Hematopoietic multipotent progenitor cell treated with erythropoietin and hydrocortisone succinate and interleukin-3 and kit ligand, for 17 days (in vitro differentiated cells): ENCODE measurements around the gene ENO2.

Source experiments
- DNase-seq: peaks from one replicate; pipeline ENCODE4 v3.0.0-alpha.2; 2015; ENCODE audit warnings: low spot score

ENO2 gene

DNA sequence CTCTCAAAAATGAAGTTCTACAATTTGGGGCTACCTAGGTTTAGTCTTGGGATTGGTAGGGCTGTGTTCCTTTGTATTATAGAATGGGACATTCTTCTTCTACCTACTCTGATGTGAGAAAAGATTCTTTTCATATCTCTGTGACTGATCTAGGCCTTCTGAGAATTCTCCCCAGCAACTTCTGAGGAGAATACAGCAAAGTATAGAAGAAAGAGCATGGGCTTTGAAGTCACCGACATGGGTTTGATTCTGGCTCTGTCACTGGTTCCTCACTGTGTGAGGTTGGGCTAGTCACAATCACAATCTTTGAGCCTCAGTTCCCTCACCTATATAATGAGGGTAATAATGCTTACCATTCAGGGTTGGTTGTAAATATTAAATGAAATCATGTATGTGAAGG lies 18.4 kb downstream of the ENO2 start:
- no peak for DNase-seq

DNA sequence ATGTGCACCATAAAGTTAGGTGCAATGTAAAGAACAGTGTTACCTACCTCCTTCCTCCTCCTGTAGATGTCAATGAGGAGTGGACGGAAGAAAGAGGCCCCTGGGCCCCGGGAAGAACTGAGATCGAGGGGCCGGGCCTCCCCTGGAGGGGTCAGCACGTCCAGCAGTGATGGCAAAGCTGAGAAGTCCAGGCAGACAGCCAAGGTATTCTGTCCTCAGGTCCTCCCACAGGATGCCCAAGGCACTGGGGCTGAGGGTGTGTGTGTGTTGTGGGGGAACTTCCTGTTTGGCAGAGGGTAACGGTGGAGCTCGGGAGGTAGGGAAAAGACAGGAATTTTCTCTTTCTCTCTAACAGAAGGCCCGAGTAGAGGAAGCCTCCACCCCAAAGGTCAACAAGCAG lies 19.7 kb downstream of the ENO2 start:
- DNase-seq: no peak

DNA sequence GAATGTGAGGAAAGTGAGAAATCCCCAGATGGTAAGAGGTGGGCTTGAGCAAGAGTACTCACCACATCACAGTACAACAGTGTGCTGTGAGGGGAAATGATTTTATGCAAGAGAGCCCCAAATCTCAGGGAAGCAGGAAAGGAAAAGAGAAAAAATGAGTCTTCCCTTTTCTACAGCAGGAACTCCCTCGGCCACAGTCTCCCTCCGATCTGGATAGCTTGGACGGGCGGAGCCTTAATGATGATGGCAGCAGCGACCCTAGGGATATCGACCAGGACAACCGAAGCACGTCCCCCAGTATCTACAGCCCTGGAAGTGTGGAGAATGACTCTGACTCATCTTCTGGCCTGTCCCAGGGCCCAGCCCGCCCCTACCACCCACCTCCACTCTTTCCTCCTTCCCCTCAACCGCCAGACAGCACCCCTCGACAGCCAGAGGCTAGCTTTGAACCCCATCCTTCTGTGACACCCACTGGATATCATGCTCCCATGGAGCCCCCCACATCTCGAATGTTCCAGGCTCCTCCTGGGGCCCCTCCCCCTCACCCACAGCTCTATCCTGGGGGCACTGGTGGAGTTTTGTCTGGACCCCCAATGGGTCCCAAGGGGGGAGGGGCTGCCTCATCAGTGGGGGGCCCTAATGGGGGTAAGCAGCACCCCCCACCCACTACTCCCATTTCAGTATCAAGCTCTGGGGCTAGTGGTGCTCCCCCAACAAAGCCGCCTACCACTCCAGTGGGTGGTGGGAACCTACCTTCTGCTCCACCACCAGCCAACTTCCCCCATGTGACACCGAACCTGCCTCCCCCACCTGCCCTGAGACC lies 21.2 kb downstream of the ENO2 start:
- no peak for DNase-seq

DNA sequence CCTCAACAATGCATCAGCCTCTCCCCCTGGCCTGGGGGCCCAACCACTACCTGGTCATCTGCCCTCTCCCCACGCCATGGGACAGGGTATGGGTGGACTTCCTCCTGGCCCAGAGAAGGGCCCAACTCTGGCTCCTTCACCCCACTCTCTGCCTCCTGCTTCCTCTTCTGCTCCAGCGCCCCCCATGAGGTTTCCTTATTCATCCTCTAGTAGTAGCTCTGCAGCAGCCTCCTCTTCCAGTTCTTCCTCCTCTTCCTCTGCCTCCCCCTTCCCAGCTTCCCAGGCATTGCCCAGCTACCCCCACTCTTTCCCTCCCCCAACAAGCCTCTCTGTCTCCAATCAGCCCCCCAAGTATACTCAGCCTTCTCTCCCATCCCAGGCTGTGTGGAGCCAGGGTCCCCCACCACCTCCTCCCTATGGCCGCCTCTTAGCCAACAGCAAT lies 21.8 kb downstream of the ENO2 start:
- DNase-seq: no peak

DNA sequence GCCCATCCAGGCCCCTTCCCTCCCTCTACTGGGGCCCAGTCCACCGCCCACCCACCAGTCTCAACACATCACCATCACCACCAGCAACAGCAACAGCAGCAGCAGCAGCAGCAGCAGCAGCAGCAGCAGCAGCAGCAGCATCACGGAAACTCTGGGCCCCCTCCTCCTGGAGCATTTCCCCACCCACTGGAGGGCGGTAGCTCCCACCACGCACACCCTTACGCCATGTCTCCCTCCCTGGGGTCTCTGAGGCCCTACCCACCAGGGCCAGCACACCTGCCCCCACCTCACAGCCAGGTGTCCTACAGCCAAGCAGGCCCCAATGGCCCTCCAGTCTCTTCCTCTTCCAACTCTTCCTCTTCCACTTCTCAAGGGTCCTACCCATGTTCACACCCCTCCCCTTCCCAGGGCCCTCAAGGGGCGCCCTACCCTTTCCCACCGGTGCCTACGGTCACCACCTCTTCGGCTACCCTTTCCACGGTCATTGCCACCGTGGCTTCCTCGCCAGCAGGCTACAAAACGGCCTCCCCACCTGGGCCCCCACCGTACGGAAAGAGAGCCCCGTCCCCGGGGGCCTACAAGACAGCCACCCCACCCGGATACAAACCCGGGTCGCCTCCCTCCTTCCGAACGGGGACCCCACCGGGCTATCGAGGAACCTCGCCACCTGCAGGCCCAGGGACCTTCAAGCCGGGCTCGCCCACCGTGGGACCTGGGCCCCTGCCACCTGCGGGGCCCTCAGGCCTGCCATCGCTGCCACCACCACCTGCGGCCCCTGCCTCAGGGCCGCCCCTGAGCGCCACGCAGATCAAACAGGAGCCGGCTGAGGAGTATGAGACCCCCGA lies 22.5 kb downstream of the ENO2 start:
- DNase-seq: no peak

DNA sequence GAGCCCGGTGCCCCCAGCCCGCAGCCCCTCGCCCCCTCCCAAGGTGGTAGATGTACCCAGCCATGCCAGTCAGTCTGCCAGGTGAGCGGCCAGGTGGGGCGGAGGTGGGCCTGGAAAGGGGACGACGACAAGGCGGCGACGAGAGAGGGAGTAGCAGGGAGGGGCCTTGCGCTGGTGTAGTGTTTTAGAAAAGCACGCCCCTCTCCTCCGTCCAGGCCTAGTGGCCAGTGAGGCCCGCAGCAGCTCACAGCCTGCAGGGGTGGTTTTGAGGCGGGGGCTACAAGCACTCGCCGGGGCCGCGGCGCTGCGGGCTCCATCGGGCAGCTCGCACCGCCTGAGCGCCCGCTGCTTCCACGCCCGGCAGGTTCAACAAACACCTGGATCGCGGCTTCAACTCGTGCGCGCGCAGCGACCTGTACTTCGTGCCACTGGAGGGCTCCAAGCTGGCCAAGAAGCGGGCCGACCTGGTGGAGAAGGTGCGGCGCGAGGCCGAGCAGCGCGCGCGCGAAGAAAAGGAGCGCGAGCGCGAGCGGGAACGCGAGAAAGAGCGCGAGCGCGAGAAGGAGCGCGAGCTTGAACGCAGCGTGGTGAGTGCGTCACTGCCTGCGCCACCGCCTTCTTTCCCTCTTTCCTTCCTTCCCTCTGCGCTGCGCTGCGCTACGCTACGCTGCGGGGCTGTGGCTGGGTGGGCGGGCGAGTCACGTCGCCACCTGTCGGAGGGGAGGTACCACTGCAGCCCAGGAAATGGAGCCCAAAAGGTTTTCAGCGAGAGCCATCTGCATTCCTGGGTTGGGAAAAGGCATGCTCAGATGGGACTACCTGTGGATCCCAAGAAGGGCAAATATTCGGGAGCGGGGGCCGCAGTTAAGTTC lies 23.3 kb downstream of the ENO2 start:
- peak; percentile 95 for DNase-seq

DNA sequence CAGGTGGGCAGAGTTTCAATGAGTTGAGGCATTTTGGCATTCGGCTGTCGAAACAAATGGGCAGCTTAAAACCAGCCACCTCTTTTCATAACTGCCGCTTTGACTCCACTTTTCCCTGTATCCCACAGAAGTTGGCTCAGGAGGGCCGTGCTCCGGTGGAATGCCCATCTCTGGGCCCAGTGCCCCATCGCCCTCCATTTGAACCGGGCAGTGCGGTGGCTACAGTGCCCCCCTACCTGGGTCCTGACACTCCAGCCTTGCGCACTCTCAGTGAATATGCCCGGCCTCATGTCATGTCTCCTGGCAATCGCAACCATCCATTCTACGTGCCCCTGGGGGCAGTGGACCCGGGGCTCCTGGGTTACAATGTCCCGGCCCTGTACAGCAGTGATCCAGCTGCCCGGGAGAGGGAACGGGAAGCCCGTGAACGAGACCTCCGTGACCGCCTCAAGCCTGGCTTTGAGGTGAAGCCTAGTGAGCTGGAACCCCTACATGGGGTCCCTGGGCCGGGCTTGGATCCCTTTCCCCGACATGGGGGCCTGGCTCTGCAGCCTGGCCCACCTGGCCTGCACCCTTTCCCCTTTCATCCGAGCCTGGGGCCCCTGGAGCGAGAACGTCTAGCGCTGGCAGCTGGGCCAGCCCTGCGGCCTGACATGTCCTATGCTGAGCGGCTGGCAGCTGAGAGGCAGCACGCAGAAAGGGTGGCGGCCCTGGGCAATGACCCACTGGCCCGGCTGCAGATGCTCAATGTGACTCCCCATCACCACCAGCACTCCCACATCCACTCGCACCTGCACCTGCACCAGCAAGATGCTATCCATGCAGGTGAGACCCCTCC lies 24.2 kb downstream of the ENO2 start:
- no peak for DNase-seq

DNA sequence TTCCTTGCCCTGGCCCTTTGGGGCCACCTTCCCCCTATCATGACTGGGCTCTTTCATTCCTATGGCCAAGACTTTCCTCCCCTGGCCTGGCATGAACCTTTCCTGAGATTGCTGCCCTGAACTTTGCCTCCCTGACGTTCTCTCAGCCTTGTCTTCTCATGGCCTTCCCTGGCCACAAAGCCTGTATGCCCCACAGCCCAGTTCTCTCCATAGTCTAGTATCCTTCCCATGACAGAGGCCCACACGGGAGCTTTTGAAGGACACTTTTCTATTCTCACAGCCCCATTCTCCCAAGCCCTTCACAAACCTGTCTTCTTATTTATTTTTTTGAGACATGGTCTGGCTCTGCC lies 24.8 kb downstream of the ENO2 start:
- no peak for DNase-seq

DNA sequence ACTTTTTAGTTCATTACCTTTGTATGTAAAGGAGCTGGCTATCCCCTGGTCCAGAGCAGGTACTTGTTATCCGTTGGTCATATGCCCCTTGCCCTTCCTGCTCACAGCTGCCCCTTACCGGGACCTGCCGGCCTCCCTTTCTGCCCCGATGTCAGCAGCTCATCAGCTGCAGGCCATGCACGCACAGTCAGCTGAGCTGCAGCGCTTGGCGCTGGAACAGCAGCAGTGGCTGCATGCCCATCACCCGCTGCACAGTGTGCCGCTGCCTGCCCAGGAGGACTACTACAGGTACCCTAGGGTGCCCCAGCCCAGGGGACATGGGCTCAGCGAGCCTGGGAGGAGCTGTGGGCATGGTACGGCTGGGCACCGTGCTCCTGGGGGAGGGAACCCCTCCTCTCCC lies 26.9 kb downstream of the ENO2 start:
- DNase-seq: no peak

DNA sequence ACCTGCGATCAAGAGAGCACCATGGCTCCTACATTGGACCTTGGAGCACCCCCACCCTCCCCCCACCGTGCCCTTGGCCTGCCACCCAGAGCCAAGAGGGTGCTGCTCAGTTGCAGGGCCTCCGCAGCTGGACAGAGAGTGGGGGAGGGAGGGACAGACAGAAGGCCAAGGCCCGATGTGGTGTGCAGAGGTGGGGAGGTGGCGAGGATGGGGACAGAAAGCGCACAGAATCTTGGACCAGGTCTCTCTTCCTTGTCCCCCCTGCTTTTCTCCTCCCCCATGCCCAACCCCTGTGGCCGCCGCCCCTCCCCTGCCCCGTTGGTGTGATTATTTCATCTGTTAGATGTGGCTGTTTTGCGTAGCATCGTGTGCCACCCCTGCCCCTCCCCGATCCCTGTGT lies 27.4 kb downstream of the ENO2 start:
- no peak for DNase-seq

DNA sequence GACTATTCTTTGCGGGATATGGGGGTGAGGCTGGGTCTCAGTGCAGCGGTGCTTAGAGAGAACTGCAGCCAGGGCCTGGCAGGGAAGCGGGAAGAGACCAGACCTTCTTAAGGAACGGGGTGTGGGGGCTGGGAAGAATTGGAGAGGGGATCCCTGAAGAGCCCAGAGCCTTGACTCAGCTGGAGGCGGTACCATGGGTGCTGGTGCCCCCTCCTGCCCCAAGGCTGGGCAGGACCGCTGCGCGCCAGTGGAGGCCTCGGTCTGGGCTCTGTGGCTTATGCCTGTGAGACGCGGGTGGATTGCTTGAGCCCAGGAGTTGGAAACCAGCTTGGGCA lies 27.9 kb downstream of the ENO2 start:
- DNase-seq: no peak

DNA sequence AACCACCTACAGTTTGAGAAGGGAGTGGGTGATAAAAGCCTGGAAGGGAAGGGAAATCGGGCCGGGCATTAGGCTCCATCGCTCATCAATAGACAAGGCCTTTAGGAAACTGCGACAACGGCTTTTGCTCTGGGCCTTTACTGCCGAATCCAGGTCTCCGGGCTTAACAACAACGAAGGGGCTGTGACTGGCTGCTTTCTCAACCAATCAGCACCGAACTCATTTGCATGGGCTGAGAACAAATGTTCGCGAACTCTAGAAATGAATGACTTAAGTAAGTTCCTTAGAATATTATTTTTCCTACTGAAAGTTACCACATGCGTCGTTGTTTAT lies 29.0 kb downstream of the ENO2 start:
- DNase-seq: peak; percentile 92

DNA sequence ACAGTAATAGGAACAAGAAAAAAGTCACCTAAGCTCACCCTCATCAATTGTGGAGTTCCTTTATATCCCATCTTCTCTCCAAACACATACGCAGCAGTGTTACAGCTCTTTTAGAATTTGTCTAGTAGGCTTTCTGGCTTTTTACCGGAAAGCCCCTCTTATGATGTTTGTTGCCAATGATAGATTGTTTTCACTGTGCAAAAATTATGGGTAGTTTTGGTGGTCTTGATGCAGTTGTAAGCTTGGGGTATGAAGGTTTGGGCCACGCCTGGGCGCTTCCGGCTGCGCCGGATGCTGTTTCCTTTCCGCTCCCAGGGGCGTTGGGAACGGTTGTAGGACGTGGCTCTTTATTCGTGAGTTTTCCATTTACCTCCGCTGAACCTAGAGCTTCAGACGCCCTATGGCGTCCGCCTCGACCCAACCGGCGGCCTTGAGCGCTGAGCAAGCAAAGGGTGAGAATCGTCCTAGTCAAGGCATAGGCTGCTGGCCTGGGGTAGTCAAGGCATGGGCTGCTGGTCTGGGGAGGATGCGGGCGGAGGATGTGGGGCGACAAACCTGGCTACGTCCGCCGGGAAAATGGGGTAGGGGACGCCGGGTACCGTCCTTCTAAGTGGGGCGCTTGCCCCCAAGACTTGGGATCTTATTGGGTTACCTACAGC lies 29.5 kb downstream of the ENO2 start, which contains the start of the genes C12orf57 and RNU7-1:
Gene C12orf57 (plus strand): TSS at position 301 of the 659 bp plus-strand sequence. CDS start 100 bp downstream, at position 401.
Gene RNU7-1 (plus strand): TSS at position 95 of the 659 bp plus-strand sequence.
- DNase-seq: no peak

DNA sequence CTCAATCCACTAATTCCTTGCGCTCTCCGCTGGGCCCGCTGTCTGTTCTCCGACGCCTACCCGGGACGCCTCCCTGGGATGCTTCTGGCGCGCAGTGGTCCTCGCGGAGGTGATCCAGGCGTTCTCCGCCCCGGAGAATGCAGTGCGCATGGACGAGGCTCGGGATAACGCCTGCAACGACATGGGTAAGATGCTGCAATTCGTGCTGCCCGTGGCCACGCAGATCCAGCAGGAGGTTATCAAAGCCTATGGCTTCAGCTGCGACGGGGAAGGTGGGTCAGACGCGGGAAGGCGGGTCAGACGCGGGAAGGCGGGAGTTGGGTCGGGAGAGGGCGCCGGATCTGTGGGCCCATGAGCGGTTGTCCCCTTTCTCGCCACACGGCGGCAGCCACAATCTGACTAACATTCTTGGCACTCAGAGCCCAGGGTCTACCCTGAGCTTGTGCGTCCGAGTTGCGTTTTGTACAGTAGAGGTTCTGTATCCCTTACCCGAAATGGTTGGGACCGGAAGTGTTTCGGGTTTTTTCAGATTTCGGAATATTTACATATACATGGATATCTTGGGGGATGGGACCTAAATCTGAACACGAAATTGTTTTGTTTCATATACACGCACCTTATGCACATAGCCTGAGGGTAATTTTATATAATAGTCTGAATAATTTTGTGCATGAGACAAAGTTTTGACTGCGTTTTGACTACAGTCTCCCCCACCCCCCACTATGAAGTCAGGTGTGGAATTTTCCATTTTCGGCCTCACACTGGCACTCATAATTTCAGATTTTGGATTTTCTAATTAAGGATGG lies 30.2 kb downstream of the ENO2 start:
- peak; percentile 87 for DNase-seq

DNA sequence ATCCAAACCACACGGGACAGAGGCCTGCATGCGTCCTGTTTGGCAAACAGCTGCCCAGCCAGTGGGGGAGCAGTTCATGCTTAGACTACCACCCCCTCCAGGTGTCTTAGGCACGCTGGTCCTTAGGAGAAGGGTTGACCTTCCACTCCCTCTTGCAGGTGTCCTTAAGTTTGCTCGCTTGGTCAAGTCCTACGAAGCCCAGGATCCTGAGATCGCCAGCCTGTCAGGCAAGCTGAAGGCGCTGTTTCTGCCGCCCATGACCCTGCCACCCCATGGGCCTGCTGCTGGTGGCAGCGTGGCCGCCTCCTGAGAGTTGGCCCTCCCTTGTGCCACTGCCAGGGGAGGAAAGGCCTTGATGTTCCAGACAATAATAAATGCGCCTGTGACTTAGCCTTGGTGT lies 31.2 kb downstream of the ENO2 start:
- no peak for DNase-seq

DNA sequence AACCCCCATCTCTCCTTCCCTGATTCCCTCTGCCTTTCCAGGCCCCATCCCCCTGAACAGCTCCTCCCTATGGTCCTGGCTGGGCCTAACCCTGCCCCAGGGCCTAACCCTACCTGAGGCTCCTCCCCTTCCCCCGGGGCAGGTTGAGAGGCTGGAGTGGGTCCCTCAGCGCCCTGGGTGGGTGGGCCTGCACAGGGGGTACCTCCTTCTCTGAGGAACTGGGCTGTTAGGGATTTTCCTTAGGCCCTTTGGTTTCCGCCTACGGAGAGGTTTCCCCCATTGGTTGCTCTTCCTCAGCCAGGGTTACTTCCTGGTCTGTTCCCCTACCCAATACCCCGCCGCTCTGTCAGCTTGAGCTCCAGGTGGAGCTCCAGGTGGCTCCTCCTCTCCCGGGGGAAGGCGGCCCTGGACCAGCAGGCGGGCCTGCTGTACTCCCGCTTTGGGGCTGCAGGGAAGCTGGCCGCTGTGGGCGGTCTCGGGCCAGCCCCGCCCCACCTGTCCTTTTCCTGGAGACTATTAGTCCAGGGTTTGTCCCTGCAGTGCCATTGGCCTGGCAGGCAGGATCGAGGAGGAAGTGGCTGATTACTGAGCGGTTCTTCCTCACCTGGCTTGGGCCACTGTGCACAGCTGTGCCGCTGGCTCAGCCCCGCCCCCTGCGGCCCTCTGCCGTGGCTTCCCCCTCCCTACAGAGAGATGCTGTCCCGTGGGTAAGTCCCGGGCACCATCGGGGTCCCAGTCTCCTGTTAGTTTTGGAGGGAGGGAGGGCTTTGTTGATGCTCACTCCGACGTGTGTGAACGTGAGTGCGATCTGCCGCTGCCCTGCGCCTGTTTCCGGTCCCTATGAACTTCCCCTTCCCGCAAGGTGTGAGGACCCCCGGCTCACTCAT lies 31.9 kb downstream of the ENO2 start:
- DNase-seq: no peak

DNA sequence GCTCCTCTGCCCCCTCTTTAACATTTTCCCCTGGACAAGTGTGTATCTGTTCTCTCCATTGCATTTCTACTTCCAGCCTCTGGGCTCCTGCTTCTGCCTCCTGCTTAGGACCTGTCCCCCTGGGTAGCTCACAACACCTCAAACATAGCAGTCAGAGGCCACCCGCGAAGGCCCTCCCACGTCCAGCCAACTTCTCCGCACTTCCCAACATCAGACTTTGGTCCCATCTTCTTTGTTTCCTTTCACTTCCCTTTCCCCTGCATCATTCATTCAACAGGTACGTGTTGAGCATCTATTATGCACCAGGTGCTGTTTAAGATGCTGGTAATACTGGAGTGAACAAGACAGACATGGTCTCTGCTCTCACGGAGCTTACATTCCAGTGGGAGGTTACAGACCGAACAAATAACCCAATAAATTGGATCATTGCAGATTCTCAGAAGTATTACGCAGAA lies 32.6 kb downstream of the ENO2 start:
- DNase-seq: no peak

DNA sequence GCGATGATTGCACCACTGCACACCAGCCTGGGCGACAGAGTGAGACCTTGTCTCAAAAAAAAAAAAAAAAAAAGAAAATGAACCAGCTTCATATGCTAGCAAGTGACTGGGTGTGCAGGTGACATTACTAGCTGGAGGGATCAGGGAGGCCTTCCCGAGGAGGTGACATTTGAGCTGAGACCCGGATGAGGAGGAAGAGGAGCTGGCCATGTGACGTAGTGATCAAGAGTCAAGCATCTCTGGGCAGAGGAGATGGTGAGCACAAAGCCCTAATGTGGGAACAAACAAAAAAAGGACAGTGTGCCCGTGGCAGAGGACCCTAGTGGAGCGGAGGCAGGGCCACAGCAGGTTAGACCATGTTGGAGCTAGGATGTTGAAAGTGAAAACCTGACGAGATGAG lies 33.2 kb downstream of the ENO2 start:
- DNase-seq: no peak
